GM19452 (cell line): ENCODE measurements around the gene ZNF57.
"Not testable (repeated sequence)": the region's sequence is repeated elsewhere in the genome, so short reads cannot be mapped to it uniquely, and the experiment has no call there.

Experiments
- ATAC-seq: cut with Tn5 transposase; IDR thresholded peaks from one replicate; pipeline ENCODE4 v1.9.1; 2021; ENCODE audit not compliant: unreplicated experiment

The ZNF57 gene

GRCh38 chr19:2900296-2901252, at the start of gene ZNF57:
Gene ZNF57, plus strand, starts transcription at chr19:2900928. Its CDS starts 118 bp downstream, at chr19:2901046.
- peak; percentile 85 for ATAC-seq

GRCh38 chr19:2852598-2852997, 48.1 kb upstream of the ZNF57 start:
- no peak for ATAC-seq

GRCh38 chr19:2853015-2853606, 47.6 kb upstream of the ZNF57 start:
- no peak for ATAC-seq

GRCh38 chr19:2854849-2855248, 45.9 kb upstream of the ZNF57 start:
- ATAC-seq = no peak

GRCh38 chr19:2856457-2857050, 44.2 kb upstream of the ZNF57 start:
- no peak for ATAC-seq

GRCh38 chr19:2858864-2859263, 41.9 kb upstream of the ZNF57 start:
- ATAC-seq = no peak

- no peak for ATAC-seq
Observed at GRCh38 chr19:2863816-2864215, 36.9 kb upstream of the ZNF57 start.

GRCh38 chr19:2865334-2866100, 35.2 kb upstream of the ZNF57 start:
- ATAC-seq = no peak

- ATAC-seq = no peak
Observed at GRCh38 chr19:2866495-2867024, 34.2 kb upstream of the ZNF57 start.

- no peak for ATAC-seq
Observed at GRCh38 chr19:2867025-2867991, 33.4 kb upstream of the ZNF57 start, which contains the start of gene ZNF556. Gene ZNF556, plus strand, starts transcription at chr19:2867335. Its CDS starts 87 bp downstream, at chr19:2867422.

GRCh38 chr19:2869618-2870017, 31.1 kb upstream of the ZNF57 start:
- no peak for ATAC-seq

GRCh38 chr19:2872175-2872574, 28.6 kb upstream of the ZNF57 start:
- not testable (repeated sequence) for ATAC-seq

- no peak for ATAC-seq
Observed at GRCh38 chr19:2877398-2878331, 23.1 kb upstream of the ZNF57 start.

- no peak for ATAC-seq
Observed at GRCh38 chr19:2883686-2884439, 16.9 kb upstream of the ZNF57 start.

GRCh38 chr19:2885736-2886135, 15.0 kb upstream of the ZNF57 start:
- ATAC-seq = no peak

GRCh38 chr19:2887391-2887914, 13.3 kb upstream of the ZNF57 start:
- no peak for ATAC-seq

- no peak for ATAC-seq
Observed at GRCh38 chr19:2888731-2889224, 11.9 kb upstream of the ZNF57 start.
